NCI-H510A (cell line): ENCODE data around the gene SDHAF2.
"Not testable (repeated sequence)": the region's sequence is repeated elsewhere in the genome, so short reads cannot be mapped to it uniquely, and the experiment has no call there.

Source experiments
- DNase-seq: peaks from one replicate; lab custom pipeline; 2025; lab: John Stamatoyannopoulos, UW

SDHAF2 gene

GRCh38 chr11:61476371-61476770 lies 46.4 kb downstream of the SDHAF2 start:
- no peak for DNase-seq

GRCh38 chr11:61477126-61477525 lies 47.2 kb downstream of the SDHAF2 start:
- no peak for DNase-seq

GRCh38 chr11:61477727-61478148 lies 47.8 kb downstream of the SDHAF2 start:
- DNase-seq, result no peak

GRCh38 chr11:61479360-61480058 lies 49.6 kb downstream of the SDHAF2 start:
- DNase-seq, result not testable (repeated sequence)

- DNase-seq, result no peak
These were observed 50.5 kb downstream of the SDHAF2 start for GRCh38 chr11:61480261-61480993.

- peak; percentile 89 for DNase-seq
These were observed 51.0 kb downstream of the SDHAF2 start for GRCh38 chr11:61480994-61481335.

- no peak for DNase-seq
These were observed 51.9 kb downstream of the SDHAF2 start for GRCh38 chr11:61481806-61482205.

GRCh38 chr11:61482513-61482912 lies 52.6 kb downstream of the SDHAF2 start:
- no peak for DNase-seq

GRCh38 chr11:61484541-61484940 lies 54.6 kb downstream of the SDHAF2 start:
- DNase-seq, result no peak

GRCh38 chr11:61485080-61485479 lies 55.2 kb downstream of the SDHAF2 start:
- DNase-seq, result no peak

- DNase-seq, result no peak
These were observed 56.2 kb downstream of the SDHAF2 start for GRCh38 chr11:61486011-61486620.

GRCh38 chr11:61486779-61487178 lies 56.9 kb downstream of the SDHAF2 start:
- DNase-seq, result no peak

GRCh38 chr11:61487342-61488025 lies 57.6 kb downstream of the SDHAF2 start:
- DNase-seq, result no peak

GRCh38 chr11:61488651-61489291 lies 58.8 kb downstream of the SDHAF2 start:
- peak; percentile 87 for DNase-seq

GRCh38 chr11:61489833-61490721 lies 60.2 kb downstream of the SDHAF2 start:
- DNase-seq, result peak; percentile 87

GRCh38 chr11:61491736-61492395 lies 61.9 kb downstream of the SDHAF2 start:
- DNase-seq, result no peak

GRCh38 chr11:61494381-61494961 lies 64.5 kb downstream of the SDHAF2 start:
- DNase-seq, result no peak

GRCh38 chr11:61495801-61496601 lies 66.1 kb downstream of the SDHAF2 start:
- peak; percentile 82 for DNase-seq
